GDM1 (cell line): ENCODE results near the gene IL1RAPL2.

Experiments used
- DNase-seq: peaks from one replicate; lab custom pipeline; 2025; lab: John Stamatoyannopoulos, UW

IL1RAPL2 gene

GRCh38 chrX:105463473-105463872 lies 897.5 kb downstream of the IL1RAPL2 start:
- no peak for DNase-seq

GRCh38 chrX:105464618-105465017 lies 898.6 kb downstream of the IL1RAPL2 start:
- no peak for DNase-seq

GRCh38 chrX:105468741-105469140 lies 902.7 kb downstream of the IL1RAPL2 start:
- DNase-seq, result no peak

GRCh38 chrX:105471597-105471996 lies 905.6 kb downstream of the IL1RAPL2 start:
- DNase-seq, result no peak

GRCh38 chrX:105475801-105476200 lies 909.8 kb downstream of the IL1RAPL2 start:
- no peak for DNase-seq

- DNase-seq, result no peak
Observed at GRCh38 chrX:105477351-105477750, 911.4 kb downstream of the IL1RAPL2 start.

GRCh38 chrX:105480646-105481310 lies 914.8 kb downstream of the IL1RAPL2 start:
- DNase-seq, result no peak

- no peak for DNase-seq
Observed at GRCh38 chrX:105483011-105483410, 917.0 kb downstream of the IL1RAPL2 start.

GRCh38 chrX:105488716-105489115 lies 922.7 kb downstream of the IL1RAPL2 start:
- no peak for DNase-seq

- DNase-seq, result no peak
Observed at GRCh38 chrX:105495376-105495775, 929.4 kb downstream of the IL1RAPL2 start.

GRCh38 chrX:105502336-105502735 lies 936.3 kb downstream of the IL1RAPL2 start:
- no peak for DNase-seq

GRCh38 chrX:105515561-105515960 lies 949.6 kb downstream of the IL1RAPL2 start:
- DNase-seq, result no peak

GRCh38 chrX:105526431-105526830 lies 960.4 kb downstream of the IL1RAPL2 start:
- DNase-seq, result no peak

- DNase-seq, result no peak
Observed at GRCh38 chrX:105527759-105528158, 961.8 kb downstream of the IL1RAPL2 start.

- DNase-seq, result no peak
Observed at GRCh38 chrX:105533951-105534350, 968.0 kb downstream of the IL1RAPL2 start.

GRCh38 chrX:105543283-105543682 lies 977.3 kb downstream of the IL1RAPL2 start:
- no peak for DNase-seq

- DNase-seq, result no peak
Observed at GRCh38 chrX:105550043-105550663, 984.2 kb downstream of the IL1RAPL2 start.

- no peak for DNase-seq
Observed at GRCh38 chrX:105552395-105552794, 986.4 kb downstream of the IL1RAPL2 start.

GRCh38 chrX:105553118-105553517 lies 987.1 kb downstream of the IL1RAPL2 start:
- DNase-seq, result no peak

GRCh38 chrX:105564501-105564900 lies 998.5 kb downstream of the IL1RAPL2 start:
- DNase-seq, result no peak

- no peak for DNase-seq
Observed at GRCh38 chrX:105565856-105566255, 999.9 kb downstream of the IL1RAPL2 start.

- no peak for DNase-seq
Observed at GRCh38 chrX:105567082-105567481, 1001.1 kb downstream of the IL1RAPL2 start.

GRCh38 chrX:105608745-105609144 lies 1042.7 kb downstream of the IL1RAPL2 start:
- no peak for DNase-seq

GRCh38 chrX:105609530-105609929 lies 1043.5 kb downstream of the IL1RAPL2 start:
- no peak for DNase-seq
